GM12878 (cell line): ENCODE measurements around the gene POLR3A. TPM values are rescaled to one million over a fixed set of nuclear protein-coding genes. Genes with fewer than 3 reads are reported as not detected.

Experiments used
- CREM ChIP-seq: IDR thresholded peaks from 2 replicates; pipeline ENCODE4 v1.6.1; 2014; ENCODE audit warnings: antibody characterized with exemption, low read depth
- EGR1 ChIP-seq, 2 experiments: IDR thresholded peaks; 1 replicate in 1 of 2; 2 replicates in 1 of 2; pipeline ENCODE4 v1.6.1; 2011 to 2012; ENCODE audit warnings: low read depth in 2 of 2, low read length in 2 of 2, borderline replicate concordance in 1 of 2, mild to moderate bottlenecking in 1 of 2, moderate library complexity in 1 of 2
- EP300 ChIP-seq, 2 experiments: fragments of 150-350 bp in 1 of 2; IDR thresholded peaks; 2 replicates each; pipeline ENCODE4 v1.6.1; 2011 to 2012; ENCODE audit warnings: low read depth in 2 of 2, low read length in 2 of 2, borderline replicate concordance in 1 of 2, improper control_type of control experiment in 1 of 2, inconsistent platforms in 1 of 2; ENCODE audit not compliant: control insufficient read depth in 1 of 2
- GABPA ChIP-seq: IDR thresholded peaks from 2 replicates; pipeline ENCODE4 v1.6.1; 2014; ENCODE audit warnings: antibody characterized with exemption, low read depth, mild to moderate bottlenecking, inconsistent platforms
- GATAD2B ChIP-seq: fragments of 450-650 bp; conservative IDR thresholded peaks from 2 replicates; pipeline ENCODE4 v1.6.1; 2017; ENCODE audit warnings: low read depth, mild to moderate bottlenecking, moderate library complexity
- HCFC1 ChIP-seq: fragments of 150-350 bp; IDR thresholded peaks from 2 replicates; pipeline ENCODE4 v1.6.1; 2014; ENCODE audit warnings: low read length
- HDGF ChIP-seq: fragments of 450-650 bp; IDR thresholded peaks from 2 replicates; pipeline ENCODE4 v1.6.1; 2016; ENCODE audit warnings: antibody characterized with exemption
- HSF1 ChIP-seq: fragments of 150-350 bp; IDR thresholded peaks from 2 replicates; pipeline ENCODE4 v1.6.1; 2014; ENCODE audit warnings: mild to moderate bottlenecking, low read depth, low read length
- IRF3 ChIP-seq: fragments of 450-650 bp; IDR thresholded peaks from 2 replicates; pipeline ENCODE4 v1.6.1; 2014; ENCODE audit warnings: mild to moderate bottlenecking
- IRF4 ChIP-seq: IDR thresholded peaks from 2 replicates; pipeline ENCODE4 v1.6.1; 2011; ENCODE audit warnings: low read depth, low read length
- MTA3 ChIP-seq: IDR thresholded peaks from 2 replicates; pipeline ENCODE4 v1.6.1; 2012; ENCODE audit warnings: low read length, inconsistent platforms, borderline replicate concordance
- MXI1 ChIP-seq: fragments of 150-350 bp; IDR thresholded peaks from 2 replicates; pipeline ENCODE4 v1.6.1; 2011; ENCODE audit warnings: low read depth, mild to moderate bottlenecking, inconsistent platforms, low read length, improper control_type of control experiment
- MYC ChIP-seq: IDR thresholded peaks from 2 replicates; pipeline ENCODE4 v1.6.1; 2011; ENCODE audit warnings: mild to moderate bottlenecking, low read length, moderate library complexity, inconsistent platforms; ENCODE audit not compliant: insufficient read depth, insufficient replicate concordance, insufficient read length, severe bottlenecking
- NFYB ChIP-seq: IDR thresholded peaks from 2 replicates; pipeline ENCODE4 v1.6.1; 2011; ENCODE audit warnings: low read depth, mild to moderate bottlenecking, low read length, improper control_type of control experiment, moderate library complexity; ENCODE audit not compliant: insufficient read depth
- NR2C1 ChIP-seq: fragments of 450-650 bp; IDR thresholded peaks from 2 replicates; pipeline ENCODE4 v1.6.1; 2017; ENCODE audit warnings: antibody characterized with exemption, mild to moderate bottlenecking, moderate library complexity
- RCOR1 ChIP-seq: conservative IDR thresholded peaks from 2 replicates; pipeline ENCODE4 v1.6.1; 2012; ENCODE audit warnings: low read depth, low read length, improper control_type of control experiment
- REST ChIP-seq: IDR thresholded peaks from 2 replicates; pipeline ENCODE4 v1.6.1; 2012; ENCODE audit warnings: mild to moderate bottlenecking, low read depth, low read length
- SIX5 ChIP-seq: IDR thresholded peaks from 2 replicates; pipeline ENCODE4 v1.6.1; 2011; ENCODE audit warnings: mild to moderate bottlenecking, low read depth, low read length, moderate library complexity; ENCODE audit not compliant: severe bottlenecking
- SPI1 ChIP-seq: IDR thresholded peaks from 2 replicates; pipeline ENCODE4 v1.6.1; 2011; ENCODE audit warnings: low read depth, mild to moderate bottlenecking, low read length, moderate library complexity, borderline replicate concordance; ENCODE audit not compliant: insufficient read depth
- SUPT20H ChIP-seq: IDR thresholded peaks from 2 replicates; pipeline ENCODE4 v1.6.1; 2011; ENCODE audit warnings: low read depth, mild to moderate bottlenecking, low read length, moderate library complexity, borderline replicate concordance; ENCODE audit not compliant: control insufficient read depth
- TCF12 ChIP-seq: IDR thresholded peaks from 2 replicates; pipeline ENCODE4 v1.6.1; 2011; ENCODE audit warnings: low read depth, mild to moderate bottlenecking, low read length
- YY1 ChIP-seq: IDR thresholded peaks from 2 replicates; pipeline ENCODE4 v1.6.1; 2011; ENCODE audit warnings: low read depth, mild to moderate bottlenecking, low read length
- ZNF24 ChIP-seq: fragments of 450-650 bp; IDR thresholded peaks from 2 replicates; pipeline ENCODE4 v1.6.1; 2017; ENCODE audit warnings: antibody characterized with exemption, mild to moderate bottlenecking
- ZZZ3 ChIP-seq: IDR thresholded peaks from 2 replicates; pipeline ENCODE4 v1.6.1; 2011; ENCODE audit warnings: low read depth; ENCODE audit not compliant: control insufficient read depth, insufficient read length
- polyA plus RNA-seq, 11 experiments: library from polyadenylated mRNA; depleted of rRNA in 4 of 11; unstranded in 6 of 11; stranded (reverse) in 5 of 11; fragments of >200 nt; fragmentation: Nextera tagmentation in 4 of 11; fragmentation: Illumina TruSeq in 1 of 11; extraction: Ambion mirVana in 4 of 11; extraction: Trizol in 1 of 11; gene quantifications; 1 replicate in 1 of 11; 2 replicates in 10 of 11; pipeline versions ENCODE4 v1.2.1 to v1.2.3, GENCODE V29; 2011 to 2016; ENCODE audit warnings: inconsistent platforms in 2 of 11, missing spikeins in 2 of 11, low read depth in 1 of 11
- total RNA-seq, 4 experiments: library from RNA; depleted of rRNA in 3 of 4; stranded (reverse); fragments of >200 nt in 3 of 4; fragmentation: Illumina TruSeq in 1 of 4; extraction: Trizol in 1 of 4; gene quantifications; 2 replicates each; pipeline versions ENCODE4 v1.2.1 to v1.2.3, GENCODE V29; 2013 to 2021

POLR3A gene
- total and polyA plus RNA-seq, 10 of the 15 experiments (the other 5 are each of a cell fraction or from before 2014, with no cell fraction given), result 5.4 to 20.4 (median 14.4) TPM

GRCh38 chr10:78033637-78034470 lies 4.5 kb upstream of the POLR3A start, which contains the start of gene RPS24 (continued):
- peak; percentile 35; the same call in 1 of the 2 replicates for TF ChIP-seq SPI1
- TF ChIP-seq IRF4, result 0 out of 2 replicates have a peak, but pooled peaks have one; percentile 11
- TF ChIP-seq ZNF24, result no peak
- 0 out of 2 replicates have a peak, but pooled peaks have one; percentile 21 for TF ChIP-seq HSF1
- no peak for TF ChIP-seq NR2C1
- no peak for TF ChIP-seq RCOR1
- no peak for TF ChIP-seq ZZZ3
- no peak for TF ChIP-seq SUPT20H
- TF ChIP-seq YY1, result peak; percentile 95
- peak; percentile 57; the same call in 1 of the 2 replicates for TF ChIP-seq REST
- no peak for TF ChIP-seq MTA3
- peak; percentile 75 for TF ChIP-seq HDGF
- peak; percentile 99 for TF ChIP-seq MYC
- TF ChIP-seq MXI1, result peak; percentile 92; the same call in 1 of the 2 replicates
- TF ChIP-seq GATAD2B, result peak; percentile 56
- TF ChIP-seq EP300 (IDR thresholded peaks at IDR 0.05; ENCODE audit: borderline replicate concordance in 1 of 2, control insufficient read depth in 1 of 2, low read depth in 2 of 2, low read length in 2 of 2), result no peak
- no peak for TF ChIP-seq GABPA
- peak; percentile 63 to 92 for TF ChIP-seq EGR1 (IDR thresholded peaks at IDR 0.05; ENCODE audit: borderline replicate concordance in 1 of 2, low read depth in 2 of 2, low read length in 2 of 2)
- peak; percentile 88 for TF ChIP-seq NFYB
- TF ChIP-seq HCFC1, result peak; percentile 56
- TF ChIP-seq CREM, result peak; percentile 69
- TF ChIP-seq IRF3, result no peak
- TF ChIP-seq TCF12, result peak; percentile 64; the same call in 1 of the 2 replicates
- TF ChIP-seq SIX5, result peak; percentile 9
